SK-MEL-5 (cell line): ENCODE results near the gene RRAGC. TPM values are rescaled to one million over a fixed set of nuclear protein-coding genes. Genes with fewer than 3 reads are reported as not detected.
"Not testable (repeated sequence)": the region's sequence is repeated elsewhere in the genome, so short reads cannot be mapped to it uniquely, and the experiment has no call there.

Source experiments
- DNase-seq: peaks from one replicate; pipeline ENCODE4 v3.0.0-alpha.2; 2016; ENCODE audit warnings: low read depth, low spot score
- in situ Hi-C: cut with HindIII; loops from 2 replicates; pipeline ENCODE4 v1.10.0; 2016; ENCODE audit warnings: low sequenced_read_pairs, high pct_unique_total_duplicates, low pct_unique_long_range_greater_than_20kb
- total RNA-seq: library from RNA; depleted of rRNA; stranded (reverse); fragments of >200 nt; shearing (Covaris generic); gene quantifications from 2 replicates; pipeline ENCODE4 v1.2.3, GENCODE V29; 2014

Gene RRAGC
- total RNA-seq, 1 experiment from 2014 or later: 18.8 TPM

GRCh38 chr1:38867208-38867607 is 7.6 kb upstream of the RRAGC start:
- in situ Hi-C loops: no loop called here
- no peak for DNase-seq

- in situ Hi-C loops: no loop called here
- no peak for DNase-seq
Measured at GRCh38 chr1:38865112-38865715, 5.6 kb upstream of the RRAGC start.

DNA sequence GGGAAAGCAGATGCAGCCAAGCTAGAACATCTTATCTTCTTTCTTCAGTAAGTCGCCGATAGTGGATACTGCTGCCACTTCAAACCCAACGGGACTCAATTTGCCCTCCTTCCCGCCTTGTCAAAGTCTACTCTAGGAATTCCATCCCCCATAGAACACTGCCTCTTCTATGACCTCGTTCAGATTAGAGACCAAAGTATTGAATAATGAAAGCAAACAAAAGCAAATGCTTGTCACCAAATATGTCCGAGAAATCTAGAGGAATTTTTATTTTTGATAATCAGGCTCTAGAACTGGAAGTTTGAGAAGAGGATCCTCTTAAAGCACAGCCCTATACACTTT is 853 bp upstream of the RRAGC start:
- no peak for DNase-seq
- in situ Hi-C loops: no loop called here

DNA sequence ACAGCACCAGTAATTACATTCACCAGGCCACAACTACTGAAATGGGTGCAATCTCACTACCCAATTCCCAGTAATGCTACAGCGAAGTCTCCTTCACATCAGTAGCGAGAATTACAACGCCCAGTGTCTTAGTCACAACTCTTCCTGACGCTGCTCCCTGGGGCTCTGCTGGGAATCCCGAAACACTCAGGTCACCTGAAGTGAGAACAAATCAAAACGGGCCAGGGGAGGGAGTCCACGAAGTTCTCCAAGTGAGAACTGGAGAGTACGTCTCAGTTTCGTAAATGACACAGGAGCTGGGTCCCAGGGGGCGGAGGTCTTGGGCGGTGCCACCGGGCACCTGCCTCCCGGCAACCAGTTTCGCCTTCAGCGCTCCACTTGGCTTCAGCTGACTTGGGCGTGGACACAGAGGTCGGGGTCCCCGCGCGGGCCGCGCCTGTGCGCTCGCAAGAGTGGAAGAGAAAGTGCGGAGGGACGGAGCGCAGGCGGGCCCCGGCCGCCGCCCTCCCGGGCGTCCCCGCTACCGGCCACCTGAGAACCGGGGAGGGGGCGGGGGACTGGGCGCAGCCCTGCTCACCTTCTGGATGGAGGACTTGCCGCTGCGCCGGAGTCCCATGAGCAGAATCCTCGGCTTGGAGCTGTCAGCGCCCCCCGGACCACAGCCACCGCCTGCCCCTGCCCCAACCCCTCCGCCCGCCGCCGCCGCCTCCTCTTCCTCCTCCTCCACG is 575 bp downstream of the RRAGC start:
- no peak for DNase-seq
- in situ Hi-C loops: no loop called here

GRCh38 chr1:38852780-38853179 is 6.8 kb downstream of the RRAGC start:
- in situ Hi-C loops: no loop called here
- DNase-seq: no peak

GRCh38 chr1:38848071-38848470 is 11.5 kb downstream of the RRAGC start:
- in situ Hi-C loops: no loop called here

GRCh38 chr1:38846210-38846609 is 13.4 kb downstream of the RRAGC start:
- no peak for DNase-seq
- in situ Hi-C loops: no loop called here

More at GRCh38 chr1:38848071-38848470, 11.5 kb downstream of the RRAGC start:
- DNase-seq: peak; percentile 28

DNA sequence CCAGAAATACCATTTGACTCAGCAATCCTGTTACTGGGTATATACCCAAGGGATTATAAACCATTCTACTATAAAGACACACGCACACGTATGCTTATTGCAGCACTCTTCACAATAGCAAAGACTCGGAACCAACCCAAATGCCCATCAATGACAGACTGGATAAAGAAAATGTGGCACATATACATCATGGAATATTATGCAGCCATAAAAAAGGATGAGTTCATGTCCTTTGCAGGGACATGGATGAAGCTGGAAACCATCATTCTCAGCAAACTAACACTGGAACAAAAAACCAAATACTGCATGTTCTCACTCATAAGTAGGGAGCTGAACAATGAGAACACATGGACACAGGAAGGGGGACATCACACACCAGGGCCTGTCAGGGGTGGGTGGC is 14.5 kb downstream of the RRAGC start:
- DNase-seq, in situ Hi-C loops: not testable (repeated sequence)

- in situ Hi-C loops: no loop called here
- no peak for DNase-seq
Measured at GRCh38 chr1:38840281-38840680, 19.3 kb downstream of the RRAGC start.

GRCh38 chr1:38839363-38839762 is 20.2 kb downstream of the RRAGC start:
- DNase-seq: no peak

GRCh38 chr1:38836316-38836715 is 23.3 kb downstream of the RRAGC start:
- in situ Hi-C loops, DNase-seq: not testable (repeated sequence)

More at GRCh38 chr1:38839363-38839762, 20.2 kb downstream of the RRAGC start:
- in situ Hi-C loops: no loop called here

GRCh38 chr1:38834937-38835827 is 24.4 kb downstream of the RRAGC start:
- in situ Hi-C loops: no loop called here
- peak; percentile 87 for DNase-seq

GRCh38 chr1:38834221-38834782 is 25.3 kb downstream of the RRAGC start:
- in situ Hi-C loops: no loop called here
- DNase-seq: no peak

GRCh38 chr1:38833146-38833545 is 26.4 kb downstream of the RRAGC start:
- in situ Hi-C loops: no loop called here
- DNase-seq: no peak

DNA sequence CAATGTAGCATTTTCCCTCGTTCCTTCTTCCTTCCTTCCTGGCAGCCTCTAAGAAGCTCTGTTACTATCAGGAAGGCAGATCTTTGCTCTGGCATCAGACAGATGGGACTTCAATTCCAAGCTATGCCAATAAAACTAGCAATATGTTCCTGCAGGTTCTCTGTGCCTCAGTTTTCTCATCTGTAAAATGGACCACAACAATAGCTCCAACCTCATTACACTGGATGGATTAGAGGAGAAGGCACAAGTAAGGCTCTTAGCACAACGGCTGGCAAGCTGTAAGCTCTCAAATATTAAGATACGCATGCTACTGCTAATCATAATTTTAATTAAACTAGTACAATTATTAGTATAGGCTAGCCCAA is 27.2 kb downstream of the RRAGC start:
- in situ Hi-C loops: no loop called here
- DNase-seq: no peak

DNA sequence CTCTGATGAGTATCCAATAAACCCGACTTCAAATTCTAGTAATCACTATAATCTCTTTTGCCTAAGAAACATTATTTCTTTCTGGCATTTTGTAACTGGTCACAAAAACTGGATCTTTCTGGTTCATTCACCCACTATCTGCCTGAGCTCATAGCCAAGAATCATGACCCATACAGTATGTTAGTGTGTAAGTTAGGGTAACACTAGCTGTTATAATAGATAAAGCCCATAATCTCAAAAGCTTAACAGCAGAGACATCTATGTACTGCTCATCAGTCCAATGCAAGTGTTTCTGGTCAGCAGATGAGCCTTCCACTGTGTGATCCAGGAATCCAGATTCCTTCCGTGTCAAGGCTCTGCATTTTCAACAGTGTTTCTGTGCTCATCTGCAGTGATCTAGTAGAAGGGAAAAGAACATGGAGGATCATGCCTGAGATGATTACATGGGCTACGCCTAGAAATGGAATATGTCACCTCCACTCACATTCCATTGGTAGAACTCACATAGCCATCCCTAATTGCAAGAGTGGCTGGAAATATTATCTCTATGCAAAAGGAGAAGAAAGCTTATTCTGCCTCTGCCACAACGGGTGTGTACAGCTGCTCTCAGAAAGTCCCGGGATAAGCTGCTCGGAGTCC is 27.7 kb downstream of the RRAGC start:
- in situ Hi-C loops: no loop called here
- no peak for DNase-seq

GRCh38 chr1:38829368-38829767 is 30.2 kb downstream of the RRAGC start:
- in situ Hi-C loops: no loop called here
- DNase-seq: no peak

GRCh38 chr1:38827318-38827717 is 32.3 kb downstream of the RRAGC start:
- no peak for DNase-seq
- in situ Hi-C loops: no loop called here
